Neural cell (in vitro differentiated cells): ENCODE results near the gene MED16.

Source experiments
- CTCF ChIP-seq: fragments of 450-650 bp; IDR thresholded peaks from 2 replicates; pipeline ENCODE4 v1.5.1; 2014; ENCODE audit warnings: antibody characterized with exemption, mild to moderate bottlenecking, moderate library complexity; ENCODE audit not compliant: poor library complexity, severe bottlenecking
- EP300 ChIP-seq: fragments of 450-650 bp; conservative IDR thresholded peaks from 2 replicates; pipeline ENCODE4 v1.6.1; 2014; ENCODE audit warnings: antibody characterized with exemption, mild to moderate bottlenecking, moderate library complexity; ENCODE audit not compliant: poor library complexity, severe bottlenecking
- EZH2 ChIP-seq: fragments of 200-600, 300-800 bp; shearing (Covaris generic), sonication (generic); IDR thresholded peaks from 2 replicates; pipeline ENCODE4 v1.6.1; 2014; ENCODE audit warnings: antibody characterized with exemption, low read length, borderline replicate concordance, mild to moderate bottlenecking; ENCODE audit not compliant: insufficient read depth, poor library complexity, severe bottlenecking
- MXI1 ChIP-seq: fragments of 450-650 bp; conservative IDR thresholded peaks from 2 replicates; pipeline ENCODE4 v1.6.1; 2014; ENCODE audit warnings: antibody characterized with exemption, mild to moderate bottlenecking; ENCODE audit not compliant: poor library complexity, severe bottlenecking
- POLR2AphosphoS5 ChIP-seq: IDR thresholded peaks from 2 replicates; pipeline ENCODE4 v1.6.1; 2012
- RAD21 ChIP-seq: fragments of 450-650 bp; conservative IDR thresholded peaks from 2 replicates; pipeline ENCODE4 v1.6.1; 2014; ENCODE audit warnings: antibody characterized with exemption, mild to moderate bottlenecking, moderate library complexity
- REST ChIP-seq: IDR thresholded peaks from 2 replicates; pipeline ENCODE4 v1.6.1; 2012; ENCODE audit warnings: borderline replicate concordance
- SMC3 ChIP-seq: fragments of 450-650 bp; conservative IDR thresholded peaks from 2 replicates; pipeline ENCODE4 v1.6.1; 2014; ENCODE audit warnings: antibody characterized with exemption, mild to moderate bottlenecking, moderate library complexity; ENCODE audit not compliant: poor library complexity
- TAF1 ChIP-seq: IDR thresholded peaks from 2 replicates; pipeline ENCODE4 v1.6.1; 2012; ENCODE audit warnings: low read depth

DNA sequence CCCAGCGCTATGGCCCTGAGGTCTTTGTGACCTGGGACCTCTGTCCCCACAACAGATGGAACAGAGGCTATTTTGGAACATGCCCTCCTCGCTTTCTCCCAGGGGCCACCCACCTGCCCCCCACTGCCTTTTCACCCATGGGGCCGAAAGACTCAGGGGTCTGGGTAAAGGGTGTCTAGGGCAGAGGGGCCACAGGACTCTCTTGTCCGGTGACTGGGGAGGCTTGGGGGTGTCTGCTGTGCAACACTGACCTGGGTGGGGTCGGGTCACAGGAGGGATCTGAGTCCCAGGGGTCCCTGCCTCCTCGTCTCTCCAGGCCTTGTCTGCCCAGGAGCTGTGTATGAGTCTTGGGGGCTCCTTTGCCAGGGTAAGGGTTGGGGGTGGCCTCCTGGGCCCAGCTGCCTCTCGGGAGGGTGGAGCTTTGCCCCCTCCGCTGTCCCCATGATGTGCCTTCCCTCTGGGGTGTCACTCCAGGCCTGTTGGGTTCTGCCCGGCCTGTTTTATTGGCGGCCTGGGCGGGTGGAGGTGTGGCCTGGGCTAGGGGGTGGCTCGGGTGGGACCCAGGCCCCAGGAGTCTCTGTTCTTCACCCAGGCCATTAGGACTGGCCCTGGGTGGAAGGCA, 34.9 kb upstream of the MED16 start:
- no peak for TF ChIP-seq CTCF
- TF ChIP-seq EZH2: no peak
- TF ChIP-seq TAF1: no peak
- TF ChIP-seq EP300: no peak
- TF ChIP-seq RAD21: no peak
- TF ChIP-seq POLR2AphosphoS5: no peak
- no peak for TF ChIP-seq REST
- TF ChIP-seq SMC3: no peak
- TF ChIP-seq MXI1: no peak
